Glutamatergic neuron (in vitro differentiated cells): ENCODE measurements around the gene CLEC3A. TPM values are rescaled to one million over a fixed set of nuclear protein-coding genes. Genes with fewer than 3 reads are reported as not detected.

Experiments
- DNase-seq: peaks from one replicate; pipeline ENCODE4 v3.0.0; 2022
- H3K27ac Mint-ChIP-seq: one replicate; pipeline ENCODE4 v1.8.0; 2020; ENCODE audit warnings: mild to moderate bottlenecking, mixed read lengths, inconsistent platforms; ENCODE audit not compliant: unreplicated experiment
- H3K27me3 Mint-ChIP-seq: one replicate; pipeline ENCODE4 v1.8.0; 2020; ENCODE audit warnings: mild to moderate bottlenecking, moderate library complexity, mixed read lengths, inconsistent platforms; ENCODE audit not compliant: unreplicated experiment
- H3K36me3 Mint-ChIP-seq: one replicate; pipeline ENCODE4 v1.8.0; 2020; ENCODE audit warnings: mild to moderate bottlenecking, mixed read lengths, inconsistent platforms; ENCODE audit not compliant: unreplicated experiment
- H3K4me1 Mint-ChIP-seq: one replicate; pipeline ENCODE4 v1.8.0; 2020; ENCODE audit warnings: mild to moderate bottlenecking, low read depth, mixed read lengths, inconsistent platforms; ENCODE audit not compliant: unreplicated experiment
- H3K4me3 Mint-ChIP-seq: one replicate; pipeline ENCODE4 v1.8.0; 2020; ENCODE audit warnings: mild to moderate bottlenecking, mixed read lengths, inconsistent platforms; ENCODE audit not compliant: unreplicated experiment
- H3K9me3 Mint-ChIP-seq: one replicate; pipeline ENCODE4 v1.8.0; 2020; ENCODE audit warnings: mild to moderate bottlenecking, moderate library complexity, mixed read lengths, inconsistent platforms; ENCODE audit not compliant: unreplicated experiment
- CTCF ChIP-seq: fragments of 200-600 bp; sonication (generic); IDR thresholded peaks from one replicate; pipeline ENCODE4 v1.5.0; 2021; ENCODE audit not compliant: partially characterized antibody, unreplicated experiment
- total RNA-seq: library from RNA; stranded (reverse); fragmentation: NEBNext Ultra II Directional; extraction: Animal tissue kit (Norgen Biotek cat#: 25700); gene quantifications from one replicate; pipeline ENCODE4 v1.2.1, GENCODE V29; 2021; ENCODE audit not compliant: unreplicated experiment

Gene CLEC3A
- total RNA-seq, 1 donor from 2014 or later = not detected

DNA sequence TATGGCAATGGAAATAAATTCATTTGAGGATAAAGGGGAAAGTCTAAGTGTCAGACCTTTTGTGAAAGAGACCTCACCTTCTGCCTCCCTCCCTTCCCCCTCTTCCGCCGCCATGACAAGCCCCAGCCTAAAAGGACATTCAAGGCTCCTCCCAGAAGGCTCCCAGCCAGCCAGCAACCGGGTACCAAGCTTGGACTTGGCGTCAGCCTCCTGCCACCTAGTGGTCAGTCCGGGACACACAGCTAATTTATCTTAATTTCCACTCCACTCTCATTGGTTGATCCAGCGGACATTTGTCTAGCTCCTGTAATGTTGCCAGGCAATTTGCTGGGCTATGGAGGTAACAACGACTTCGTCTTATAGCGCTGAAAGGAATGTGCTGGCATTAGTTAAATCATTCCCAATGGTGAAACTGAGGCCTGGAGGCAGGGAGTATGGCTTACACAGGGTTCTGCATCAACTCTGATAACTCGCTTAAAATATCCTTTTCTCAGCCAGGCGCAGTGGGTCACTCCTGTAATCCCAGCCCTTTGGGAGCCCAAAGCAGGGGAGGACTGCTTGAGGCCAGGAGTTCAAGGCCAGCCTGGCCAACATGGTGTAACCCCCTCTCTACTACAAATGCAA is 19.3 kb upstream of the CLEC3A start:
- H3K27me3 Mint-ChIP-seq = peaks cover 3% of the 10 kb centered on the region
- peak; percentile 98 for TF ChIP-seq CTCF
- H3K27ac Mint-ChIP-seq = peak overlapping the region; percentile 48
- no peak overlapping the region for H3K4me3 Mint-ChIP-seq
- no peaks in the 10 kb centered on the region for H3K36me3 Mint-ChIP-seq
- H3K4me1 Mint-ChIP-seq = no peaks in the 10 kb centered on the region
- peaks cover 3% of the 10 kb centered on the region for H3K9me3 Mint-ChIP-seq
- DNase-seq = peak; percentile 89

GRCh38 chr16:78004517-78004916 is 17.8 kb upstream of the CLEC3A start:
- H3K36me3 Mint-ChIP-seq = no peaks in the 10 kb centered on the region
- H3K27ac Mint-ChIP-seq = no peak overlapping the region
- no peak overlapping the region for H3K4me3 Mint-ChIP-seq
- H3K27me3 Mint-ChIP-seq = peaks cover 3% of the 10 kb centered on the region
- no peaks in the 10 kb centered on the region for H3K4me1 Mint-ChIP-seq
- TF ChIP-seq CTCF = no peak
- H3K9me3 Mint-ChIP-seq = no peaks in the 10 kb centered on the region
- no peak for DNase-seq

- no peak overlapping the region for H3K27ac Mint-ChIP-seq
- peak; percentile 31 for TF ChIP-seq CTCF
- peaks cover 3% of the 10 kb centered on the region for H3K27me3 Mint-ChIP-seq
- DNase-seq = no peak
- H3K36me3 Mint-ChIP-seq = no peaks in the 10 kb centered on the region
- H3K4me3 Mint-ChIP-seq = no peak overlapping the region
- H3K9me3 Mint-ChIP-seq = no peaks in the 10 kb centered on the region
- no peaks in the 10 kb centered on the region for H3K4me1 Mint-ChIP-seq
Measured at GRCh38 chr16:78005881-78006280, 16.5 kb upstream of the CLEC3A start.

DNA sequence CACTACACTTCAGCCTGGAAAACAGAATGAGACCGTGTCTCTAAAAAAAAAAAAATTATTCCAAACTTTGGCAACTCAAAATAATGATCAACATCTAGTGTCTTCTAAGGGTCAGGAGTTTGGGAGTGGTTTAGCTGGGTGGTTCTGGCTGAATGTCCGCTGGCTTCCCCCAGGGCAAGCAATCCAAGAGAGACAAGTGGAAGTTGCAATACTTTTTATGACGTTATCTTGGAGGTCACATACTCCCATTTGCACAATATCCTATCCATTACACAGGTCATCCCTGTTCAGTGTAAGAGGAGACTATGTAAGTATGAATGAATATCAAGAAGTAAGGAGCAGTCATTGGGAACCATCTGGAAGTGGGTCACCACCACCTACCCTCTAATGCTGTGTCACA is 15.2 kb upstream of the CLEC3A start:
- Mint-ChIP-seq H3K36me3 (no peaks in the 10 kb centered on the region), H3K4me1 (no peaks in the 10 kb centered on the region), H3K4me3 (no peak overlapping the region), H3K27me3 (peaks cover 3% of the 10 kb centered on the region), H3K27ac (no peak overlapping the region), H3K9me3 (no peaks in the 10 kb centered on the region)
- DNase-seq = no peak
- TF ChIP-seq CTCF = no peak

DNA sequence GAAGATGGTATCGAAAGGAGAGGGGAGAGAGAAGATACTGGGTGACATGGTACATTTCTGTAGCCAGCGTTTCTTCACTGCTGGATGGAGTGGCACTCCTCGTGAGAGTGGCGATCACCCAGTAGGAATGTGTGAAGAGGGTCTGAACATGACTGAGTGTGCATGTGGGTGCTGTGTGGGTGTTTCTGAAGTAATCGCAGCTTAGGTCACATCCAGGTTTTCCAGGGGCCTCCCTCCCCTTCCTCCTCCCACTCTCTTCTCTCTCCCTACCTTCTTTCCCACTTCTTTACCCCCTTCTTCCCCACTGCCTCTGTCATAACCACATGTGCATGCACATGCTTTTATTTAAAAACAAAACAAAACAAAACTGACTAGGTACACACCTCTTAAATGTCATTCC is 1.8 kb downstream of the CLEC3A start:
- no peak overlapping the region for H3K27ac Mint-ChIP-seq
- no peak overlapping the region for H3K4me3 Mint-ChIP-seq
- H3K36me3 Mint-ChIP-seq = no peaks in the 10 kb centered on the region
- H3K9me3 Mint-ChIP-seq = no peaks in the 10 kb centered on the region
- no peak for DNase-seq
- TF ChIP-seq CTCF = no peak
- H3K27me3 Mint-ChIP-seq = no peaks in the 10 kb centered on the region
- H3K4me1 Mint-ChIP-seq = no peaks in the 10 kb centered on the region
